GM18498 (cell line): Measurements from ENCODE around the gene RHOT1.
"Not testable (repeated sequence)": the region's sequence is repeated elsewhere in the genome, so short reads cannot be mapped to it uniquely, and the experiment has no call there.

Experiments used
- ATAC-seq: cut with Tn5 transposase; IDR thresholded peaks from one replicate; pipeline ENCODE4 v1.9.1; 2021; ENCODE audit warnings: mild to moderate bottlenecking, moderate library complexity; ENCODE audit not compliant: unreplicated experiment

Gene RHOT1

DNA sequence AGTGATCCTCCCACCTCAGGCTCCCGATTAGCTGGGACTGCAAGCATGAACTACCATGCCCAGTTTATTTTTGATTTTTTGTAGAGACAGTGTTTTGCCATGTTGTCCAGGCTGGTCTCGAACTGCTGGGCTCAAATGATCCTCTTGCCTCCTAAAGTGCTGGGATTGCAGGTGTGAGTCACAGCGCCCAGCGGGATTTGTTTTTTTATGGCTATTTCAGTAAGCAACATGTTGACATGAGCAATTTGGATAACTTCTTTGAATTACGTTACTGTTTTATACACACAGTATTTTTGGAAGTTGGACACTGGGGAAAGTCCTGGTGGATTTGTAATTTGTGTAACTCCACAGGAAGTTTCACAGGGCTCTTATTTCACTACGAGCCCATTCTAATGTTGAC lies 18.5 kb upstream of the RHOT1 start:
- no peak for ATAC-seq

DNA sequence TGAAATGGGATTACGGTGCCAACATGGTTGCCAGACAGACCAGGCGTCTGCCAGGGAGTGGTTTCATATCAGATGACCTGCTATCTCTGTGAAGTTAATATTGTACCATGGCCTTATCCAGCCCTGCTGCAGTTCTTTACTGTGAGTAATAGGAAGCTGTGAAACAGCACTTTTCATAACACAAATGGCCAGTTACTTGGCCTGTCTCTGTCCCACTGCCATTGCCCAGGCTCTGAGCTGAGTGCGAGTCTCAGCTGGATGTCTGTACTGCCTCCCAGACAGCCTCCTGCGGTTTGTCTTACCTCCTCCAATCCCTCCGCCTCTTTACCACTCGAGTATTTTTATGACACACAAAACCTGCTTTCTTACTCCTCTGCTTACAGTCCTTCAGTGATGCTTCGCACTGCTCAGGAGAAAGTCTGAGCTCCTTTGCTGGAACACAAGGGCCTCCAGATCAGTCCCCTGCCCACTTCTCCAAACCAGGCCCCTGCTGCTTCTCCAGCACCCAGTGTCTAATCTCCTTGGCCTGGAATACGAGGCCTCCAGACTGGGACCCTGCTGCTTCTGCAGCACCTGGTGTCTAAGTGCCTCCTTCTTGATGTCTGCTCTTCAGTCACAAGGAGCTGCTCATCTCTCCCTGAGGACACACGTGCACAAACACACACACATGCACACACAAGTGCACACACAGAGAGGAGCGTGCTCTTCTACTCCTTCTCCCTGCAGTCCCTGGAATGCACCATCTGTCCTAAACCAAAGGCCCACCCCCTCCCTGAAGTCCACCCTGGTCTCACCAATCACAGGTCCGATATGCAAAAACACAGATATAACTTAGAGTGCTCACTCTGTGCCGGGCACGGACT lies 17.1 kb upstream of the RHOT1 start:
- no peak for ATAC-seq

DNA sequence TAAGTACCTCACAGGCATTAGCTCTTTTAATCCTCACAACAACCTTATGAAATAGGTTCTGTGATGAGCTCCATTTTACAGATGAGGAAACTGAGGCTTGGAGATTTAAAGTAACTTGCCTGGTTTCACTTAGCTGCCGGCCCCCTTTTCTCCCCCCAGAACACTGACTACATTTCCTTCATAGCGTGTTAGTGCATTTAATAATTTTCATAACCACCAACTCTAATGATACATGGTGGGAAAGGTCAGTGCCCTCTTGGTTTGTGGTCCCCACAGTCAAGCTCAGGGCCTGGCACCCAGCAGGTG lies 16.5 kb upstream of the RHOT1 start:
- no peak for ATAC-seq

DNA sequence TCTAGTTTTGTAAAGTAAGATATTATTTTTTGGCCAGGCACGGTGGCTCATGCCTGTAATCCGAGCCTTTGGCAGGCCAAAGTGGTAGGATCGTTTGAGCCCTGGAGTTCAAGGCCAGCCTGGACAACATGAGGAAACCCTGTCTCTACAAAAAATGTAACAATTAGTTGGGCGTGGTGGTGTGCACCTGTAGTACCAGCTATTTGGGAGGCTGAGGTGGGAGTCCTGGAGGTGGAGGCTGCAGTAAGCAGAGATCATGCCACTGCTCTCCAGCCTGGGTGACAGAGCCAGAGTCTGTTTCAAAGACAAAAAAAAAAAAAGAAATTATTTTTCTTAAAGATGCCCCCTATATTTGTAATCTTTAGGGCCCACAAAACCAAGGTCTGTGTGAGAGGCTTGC lies 16.0 kb upstream of the RHOT1 start:
- ATAC-seq = no peak

DNA sequence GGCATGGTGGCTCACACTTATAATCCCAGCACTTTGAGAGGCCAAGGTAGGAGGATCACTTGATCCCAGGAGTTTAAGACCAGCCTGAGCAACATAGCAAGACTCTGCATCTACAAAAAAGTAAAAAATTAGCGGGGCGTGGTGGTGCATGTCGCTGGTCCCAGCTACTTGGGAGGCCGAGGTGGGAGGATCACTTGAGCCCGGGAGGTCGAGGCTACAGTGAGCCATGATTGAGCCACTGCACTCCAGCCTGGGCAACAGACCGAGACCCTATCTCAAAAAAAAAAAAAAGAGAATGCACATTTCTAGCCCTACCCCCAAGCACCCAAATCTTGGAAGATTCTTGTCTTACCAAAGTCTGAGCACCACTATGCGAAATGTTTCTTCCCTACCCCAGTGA lies 15.6 kb upstream of the RHOT1 start:
- no peak for ATAC-seq

DNA sequence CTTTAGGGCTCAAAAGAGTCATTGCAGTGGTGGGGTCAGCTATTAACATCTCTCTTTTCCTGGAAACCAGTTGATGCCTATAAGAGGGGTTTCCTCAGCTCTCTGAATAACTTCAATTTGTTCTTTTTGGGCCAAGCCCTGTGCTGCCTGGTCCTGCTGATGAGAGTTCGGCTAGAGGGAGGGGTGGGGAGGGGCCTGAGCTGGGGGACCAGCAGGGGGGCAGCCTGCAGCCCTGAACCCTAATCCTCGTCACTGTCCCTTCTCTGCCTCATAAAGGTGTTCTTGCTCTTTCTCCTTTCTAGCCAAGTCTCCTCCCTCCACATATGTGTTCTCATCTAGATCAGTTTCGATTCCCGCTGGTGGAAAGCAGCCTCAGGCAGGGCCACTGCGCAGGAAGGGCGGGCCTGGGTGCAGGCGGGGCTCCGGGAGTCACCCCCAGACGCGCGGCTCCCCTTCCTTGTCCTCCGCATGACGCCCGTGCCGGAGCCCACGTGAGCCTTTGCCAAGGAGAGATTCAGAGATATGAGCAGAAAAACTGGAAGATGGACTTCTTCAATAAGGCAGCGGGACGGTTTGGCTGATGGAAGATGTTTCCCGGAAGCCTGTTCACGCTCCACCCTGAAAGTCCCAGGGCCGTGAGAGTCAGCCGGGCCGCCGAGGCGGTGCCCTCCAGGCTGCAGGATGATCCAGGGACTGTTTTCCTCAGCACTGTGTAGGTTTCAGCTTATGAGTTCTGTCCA lies 15.0 kb upstream of the RHOT1 start:
- peak; percentile 91 for ATAC-seq

DNA sequence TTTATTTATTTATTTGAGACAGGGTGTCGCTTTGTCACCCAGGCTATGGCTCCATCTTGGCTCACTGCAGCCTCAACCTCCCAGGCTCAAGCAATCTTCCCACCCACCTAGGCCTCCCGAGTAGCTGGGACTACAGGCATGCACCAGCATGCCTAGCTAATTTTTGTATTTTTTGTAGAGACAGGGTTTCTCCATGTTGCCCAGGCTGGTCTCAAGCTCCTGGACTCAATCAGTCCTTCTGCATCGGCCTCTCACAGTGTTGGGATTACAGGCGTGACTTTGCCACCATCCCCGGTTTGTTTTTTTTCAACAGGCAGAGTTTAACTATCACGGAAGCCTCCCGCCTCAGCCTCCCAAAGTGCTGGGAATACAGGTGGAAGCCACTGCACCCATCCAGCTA lies 13.8 kb upstream of the RHOT1 start:
- ATAC-seq = not testable (repeated sequence)

DNA sequence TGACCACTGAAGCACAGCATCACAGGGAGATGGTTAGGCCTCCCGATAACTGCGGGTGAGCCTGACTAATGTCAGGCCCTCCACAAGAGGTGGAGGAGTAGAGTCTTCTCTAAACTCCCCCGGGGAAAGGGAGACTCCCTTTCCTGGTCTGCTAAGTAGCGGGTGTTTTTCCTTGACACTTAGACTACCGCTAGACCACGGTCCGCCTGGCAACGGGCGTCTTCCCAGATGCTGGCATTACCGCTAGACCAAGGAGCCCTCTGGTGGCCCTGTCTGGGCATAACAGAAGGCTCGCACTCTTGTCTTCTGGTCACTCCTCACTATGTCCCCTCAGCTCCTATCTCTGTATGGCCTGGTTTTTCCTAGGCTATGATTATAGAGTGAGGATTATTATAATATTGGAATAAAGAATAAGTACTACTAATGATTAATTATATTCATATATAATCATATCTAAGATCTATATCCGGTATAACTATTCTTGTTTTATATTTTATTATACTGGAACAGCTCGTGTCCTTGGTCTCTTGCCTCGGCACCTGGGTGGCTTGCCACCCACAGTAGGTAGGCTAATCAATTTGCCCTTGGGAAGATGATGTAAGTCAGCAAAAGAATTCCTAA lies 6.7 kb upstream of the RHOT1 start:
- ATAC-seq = not testable (repeated sequence)

DNA sequence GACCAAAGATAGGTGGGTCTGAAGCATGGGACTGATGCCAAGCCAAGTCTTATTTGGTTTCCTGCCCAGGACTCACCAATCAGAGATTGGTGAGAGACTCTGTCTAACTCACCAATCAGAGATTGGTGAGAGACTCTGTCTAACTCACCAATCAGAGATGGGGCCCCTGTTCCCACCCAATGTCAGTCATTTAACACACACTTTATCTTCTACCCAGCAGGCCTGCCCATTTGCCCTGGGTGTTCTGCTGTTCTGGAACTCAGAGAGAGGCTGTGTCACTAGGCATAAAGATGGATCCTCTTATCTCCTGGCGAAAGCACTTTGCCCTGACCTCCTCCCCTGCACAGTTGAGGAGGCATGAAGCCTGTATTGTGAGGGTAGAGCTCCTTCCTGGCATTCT lies 5.4 kb upstream of the RHOT1 start:
- ATAC-seq = no peak

DNA sequence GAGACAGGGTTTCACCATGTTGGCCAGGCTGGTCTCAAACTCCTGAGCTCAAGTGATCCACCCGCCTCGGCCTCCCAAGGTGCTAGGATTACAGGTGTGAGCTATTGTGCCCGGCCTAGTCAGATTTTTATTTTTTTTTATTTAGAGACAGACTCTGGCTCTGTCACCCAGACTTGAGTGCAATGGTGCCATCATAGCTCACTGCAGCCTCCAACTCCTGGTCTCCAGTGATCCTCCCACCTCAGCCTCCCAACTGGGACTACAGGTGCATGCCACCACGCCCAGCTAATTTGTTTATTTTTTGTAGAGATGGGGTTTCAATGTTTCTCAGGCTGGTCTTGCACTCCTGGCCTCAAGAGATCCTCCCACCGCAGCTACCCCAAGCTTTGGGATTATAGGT lies 2.8 kb upstream of the RHOT1 start:
- not testable (repeated sequence) for ATAC-seq

DNA sequence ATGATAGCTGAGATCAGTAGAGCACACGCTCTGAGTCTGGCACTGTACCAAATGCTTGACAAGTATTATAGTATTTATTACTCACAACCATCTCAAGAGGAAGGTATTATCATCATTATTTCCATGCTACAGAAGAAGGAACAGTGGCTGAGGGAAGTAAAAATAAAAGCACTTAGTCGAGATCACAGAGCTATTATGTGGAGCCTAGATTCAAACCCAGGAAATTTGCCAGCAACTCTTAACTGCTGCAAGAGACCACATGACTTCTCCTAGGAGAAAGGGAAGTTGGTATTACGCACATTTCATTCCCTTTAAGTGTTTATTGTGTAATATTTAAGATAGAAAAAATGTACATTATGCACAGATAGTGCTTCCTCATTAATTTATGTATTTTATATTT lies 1.0 kb upstream of the RHOT1 start:
- no peak for ATAC-seq

DNA sequence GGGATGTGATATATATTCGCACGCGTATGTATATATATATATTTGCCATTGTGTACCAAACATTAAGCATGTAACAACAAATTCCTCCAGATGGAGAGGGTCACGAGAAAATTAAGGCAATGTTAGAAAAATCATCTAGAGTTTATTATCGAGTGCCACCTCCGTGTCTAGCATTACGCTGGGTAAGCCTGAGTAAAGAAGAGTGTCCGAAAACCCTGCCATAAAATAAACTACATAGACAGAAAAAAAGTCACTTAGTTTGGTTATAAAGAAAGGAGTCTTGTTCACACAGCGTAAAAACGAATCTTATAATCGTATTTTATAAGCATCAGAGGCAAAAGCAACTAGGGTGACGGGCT lies 644 bp upstream of the RHOT1 start:
- ATAC-seq = no peak

DNA sequence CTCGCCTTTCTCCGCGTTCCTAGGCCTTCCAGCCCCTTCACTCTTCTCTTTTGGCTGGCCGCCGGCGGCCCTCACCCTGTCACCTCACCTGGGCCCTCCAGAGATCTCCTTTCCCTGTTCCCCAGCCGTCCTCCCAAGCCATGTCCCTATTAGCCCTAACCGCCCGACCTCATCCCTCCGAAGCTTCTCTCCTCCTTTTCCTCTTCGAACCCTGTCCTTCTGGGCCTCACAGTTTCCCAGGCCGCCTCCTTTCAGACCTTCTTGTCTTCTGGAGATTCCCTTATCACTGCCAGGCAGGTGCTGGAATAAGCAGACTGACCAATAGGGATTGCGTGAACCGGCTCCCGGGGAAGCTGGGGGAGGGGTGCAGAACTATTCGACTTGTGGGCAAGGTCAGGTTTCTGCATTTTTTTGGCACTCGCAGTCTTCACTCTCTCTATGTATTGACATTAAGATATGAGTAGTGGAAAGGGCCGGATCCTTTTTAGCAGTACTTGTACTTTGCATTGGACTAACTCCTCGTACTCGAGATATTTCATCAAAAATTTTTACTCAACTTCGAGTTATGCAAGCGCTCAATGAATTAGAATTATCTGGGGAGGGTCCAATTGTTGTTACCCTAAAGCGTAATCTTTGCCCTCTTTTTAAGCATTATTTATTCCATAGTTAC lies 690 bp downstream of the RHOT1 start:
- ATAC-seq = no peak

DNA sequence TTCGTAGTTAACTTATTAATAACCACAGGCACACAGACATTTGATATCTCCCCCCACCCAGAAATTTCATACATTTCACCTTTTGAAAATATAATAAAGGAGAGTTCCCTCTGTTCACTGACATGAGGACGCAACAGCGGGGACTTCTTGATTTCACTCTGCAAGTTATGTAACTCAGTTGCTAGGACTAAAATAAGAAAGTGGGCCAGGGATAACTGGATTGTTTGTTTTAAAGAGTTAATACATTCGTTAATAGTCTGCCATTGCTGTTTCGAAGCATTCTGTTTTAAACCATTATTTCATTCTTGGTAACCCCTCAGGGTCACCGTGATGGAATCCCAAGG lies 1.2 kb downstream of the RHOT1 start:
- no peak for ATAC-seq

DNA sequence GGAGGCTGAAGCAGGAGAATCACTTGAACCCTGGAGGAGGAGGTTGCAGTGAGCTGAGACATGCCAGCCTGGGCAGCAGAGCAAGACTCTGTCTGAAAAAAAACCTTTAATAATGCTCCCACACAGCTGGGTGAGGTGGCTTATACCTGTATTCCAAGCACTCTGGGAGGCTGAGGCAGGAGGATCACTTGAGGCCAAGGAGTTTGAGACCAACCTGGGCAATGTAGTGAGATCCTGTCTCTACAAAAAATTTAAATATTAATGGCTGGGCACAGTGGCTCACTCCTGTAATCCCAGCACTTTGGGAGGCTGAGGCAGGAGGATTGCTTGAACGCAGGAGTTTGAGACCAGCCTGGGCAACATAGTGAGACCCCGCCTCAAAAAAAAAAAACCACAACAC lies 2.1 kb downstream of the RHOT1 start:
- not testable (repeated sequence) for ATAC-seq

DNA sequence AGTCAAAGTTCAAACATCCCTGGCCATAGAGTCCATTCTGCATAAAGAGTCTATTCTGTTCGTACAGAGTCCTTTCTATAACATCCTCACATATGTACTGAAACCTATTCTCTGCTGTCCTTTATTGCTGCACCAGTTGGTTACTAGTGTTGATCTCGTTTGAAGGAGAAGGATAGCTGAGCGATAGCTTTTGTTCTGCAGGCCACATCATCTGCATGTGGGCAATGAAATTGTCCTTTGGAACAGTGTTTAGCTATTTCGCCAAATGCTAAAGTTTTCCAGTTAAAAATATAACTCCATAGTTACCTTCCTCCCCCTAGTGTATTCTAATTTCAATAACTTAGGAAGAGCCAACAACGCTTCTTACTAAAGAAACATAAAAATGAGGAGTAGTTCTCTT lies 6.0 kb downstream of the RHOT1 start:
- no peak for ATAC-seq

DNA sequence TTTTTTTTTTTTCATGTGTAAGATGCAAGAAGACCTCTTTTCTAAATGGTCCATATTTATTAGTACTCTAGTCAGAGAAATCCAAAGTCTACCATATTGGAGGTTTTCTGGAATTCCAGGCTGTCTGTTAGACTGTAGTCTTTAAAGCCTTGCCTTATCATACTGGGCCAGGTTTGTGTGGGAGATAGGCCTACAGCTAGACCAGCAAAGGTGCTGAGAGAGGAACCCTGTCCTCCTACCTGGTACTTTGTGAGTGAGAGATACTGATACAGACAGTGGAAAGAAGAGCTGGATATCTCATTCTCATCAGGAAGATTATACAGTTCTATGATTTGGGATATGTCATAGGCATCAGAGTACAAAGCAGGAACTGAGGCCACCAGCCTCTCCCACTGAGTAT lies 8.1 kb downstream of the RHOT1 start:
- ATAC-seq = no peak

DNA sequence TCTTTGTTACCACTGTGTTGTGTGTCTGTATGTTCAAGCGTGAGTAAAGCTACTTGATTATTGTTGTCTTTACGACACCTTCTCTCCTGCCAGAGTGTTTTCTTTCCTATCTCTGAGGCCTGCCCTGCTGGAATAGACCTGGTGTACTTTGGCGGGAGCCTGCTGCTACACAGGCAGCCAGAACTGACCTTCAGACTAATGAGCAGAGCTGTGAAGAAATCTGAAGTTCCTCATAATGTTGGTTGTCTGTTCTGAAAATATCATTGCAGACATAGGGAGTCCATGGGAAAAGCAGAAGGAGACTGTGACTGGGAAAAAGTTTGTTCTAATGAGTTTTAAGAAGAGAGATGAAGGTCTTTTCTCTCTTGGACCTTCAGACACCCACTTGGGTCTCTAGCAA lies 9.8 kb downstream of the RHOT1 start:
- ATAC-seq = no peak

DNA sequence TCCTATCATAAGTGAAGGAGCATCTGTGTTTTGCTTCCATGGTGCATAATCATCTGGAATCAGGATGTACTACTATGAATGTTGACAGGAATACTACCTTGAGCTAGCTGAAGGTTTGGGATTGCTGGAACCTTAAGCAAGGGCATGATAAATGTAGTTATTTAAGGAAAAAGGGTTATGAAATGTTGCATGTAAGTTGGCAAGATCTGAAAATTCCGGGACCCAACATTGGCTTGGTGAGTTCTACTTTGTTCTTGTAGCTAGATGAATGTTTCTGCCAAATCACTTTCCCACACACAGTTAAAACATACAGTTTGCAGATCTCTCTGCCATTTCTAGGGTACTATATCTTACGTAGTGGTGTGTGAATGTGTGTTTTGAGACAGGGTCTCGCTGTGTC lies 13.6 kb downstream of the RHOT1 start:
- ATAC-seq = no peak

DNA sequence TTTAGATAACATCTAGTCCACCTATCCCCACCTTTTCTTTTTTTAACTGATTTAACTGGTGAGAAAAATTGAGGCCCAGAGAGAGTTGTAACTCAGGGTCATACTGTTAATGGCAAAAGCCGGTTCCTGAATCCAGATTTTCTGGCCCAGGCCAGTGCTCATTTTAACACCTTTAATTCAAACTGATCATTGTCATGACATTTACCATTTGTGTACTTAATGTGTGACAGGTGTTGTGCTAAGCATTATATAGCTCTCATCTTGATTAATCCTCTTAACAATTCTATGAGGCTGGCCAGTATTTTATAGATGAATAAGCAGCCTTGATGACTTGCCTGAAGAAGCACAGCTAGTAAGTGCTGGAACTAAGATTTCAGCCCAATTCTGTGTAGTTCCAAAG lies 14.4 kb downstream of the RHOT1 start:
- no peak for ATAC-seq

DNA sequence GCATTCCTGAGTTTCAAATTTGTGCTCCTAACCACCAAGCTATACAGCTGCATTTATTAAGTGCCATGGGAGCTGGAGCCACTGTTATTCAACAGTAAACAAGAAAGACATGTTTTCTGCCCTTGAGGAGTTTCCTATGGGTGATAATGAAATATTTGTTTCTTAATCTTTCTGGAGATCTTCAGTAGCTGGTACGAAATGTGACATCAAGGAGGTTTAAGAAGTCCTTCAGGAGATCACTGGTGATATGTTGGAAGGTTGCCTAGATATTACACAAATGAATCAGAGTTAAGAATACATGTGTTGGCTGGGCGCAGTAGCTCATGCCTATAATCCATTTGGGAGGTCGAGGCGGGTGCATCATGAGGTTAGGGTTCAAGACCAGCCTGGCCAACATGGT lies 14.9 kb downstream of the RHOT1 start:
- no peak for ATAC-seq
